ENCODE results near the gene MYZAP.

The MYZAP gene

DNA sequence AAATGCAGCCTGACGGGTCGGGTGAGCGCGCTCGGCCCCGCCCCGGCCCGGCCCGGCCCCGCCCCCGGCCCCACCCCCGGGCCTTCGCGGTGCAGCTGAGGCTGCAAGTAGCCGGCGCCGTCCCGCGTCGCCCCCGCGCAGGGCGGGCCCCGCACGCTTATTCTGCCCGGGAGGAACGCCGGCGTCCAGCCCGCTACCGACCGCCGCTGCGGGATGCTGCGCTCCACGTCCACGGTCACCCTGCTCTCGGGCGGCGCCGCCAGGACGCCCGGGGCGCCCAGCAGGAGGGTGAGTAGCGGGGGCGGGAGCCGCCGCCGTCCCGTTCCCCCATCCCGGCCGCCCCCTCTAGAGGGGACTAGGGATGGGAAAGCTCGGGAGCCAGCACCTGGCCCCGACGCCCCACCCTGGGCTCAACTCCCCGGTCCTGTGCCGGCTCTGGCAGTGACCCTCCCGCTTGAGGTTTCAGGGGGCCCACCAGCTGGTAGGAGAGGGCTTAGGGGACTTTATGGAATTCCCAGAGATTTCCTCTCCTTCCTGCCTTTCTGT is at the start of gene MYZAP:
MYZAP (plus strand) TSS at position 83 of the 546 bp plus-strand sequence; CDS start at position 214, 131 bp downstream.
- peak; percentile 6 for DNase-seq

DNA sequence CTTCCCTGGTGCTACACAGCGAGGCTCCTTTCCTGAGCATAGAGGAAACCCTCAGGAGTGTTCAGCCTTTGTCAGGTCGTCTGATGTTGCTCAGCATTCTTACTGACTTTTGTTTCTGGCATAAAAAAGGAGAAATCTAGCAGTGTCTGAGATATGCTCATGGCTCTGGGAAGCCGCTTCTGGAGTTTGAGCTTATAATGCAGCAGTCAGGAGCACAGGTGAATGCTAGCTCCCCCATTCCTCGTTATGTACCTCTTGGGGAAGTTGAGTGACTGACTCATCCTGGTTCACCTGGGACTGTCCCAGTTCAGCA is 49.2 kb upstream of the MYZAP start:
- no peak for DNase-seq

DNA sequence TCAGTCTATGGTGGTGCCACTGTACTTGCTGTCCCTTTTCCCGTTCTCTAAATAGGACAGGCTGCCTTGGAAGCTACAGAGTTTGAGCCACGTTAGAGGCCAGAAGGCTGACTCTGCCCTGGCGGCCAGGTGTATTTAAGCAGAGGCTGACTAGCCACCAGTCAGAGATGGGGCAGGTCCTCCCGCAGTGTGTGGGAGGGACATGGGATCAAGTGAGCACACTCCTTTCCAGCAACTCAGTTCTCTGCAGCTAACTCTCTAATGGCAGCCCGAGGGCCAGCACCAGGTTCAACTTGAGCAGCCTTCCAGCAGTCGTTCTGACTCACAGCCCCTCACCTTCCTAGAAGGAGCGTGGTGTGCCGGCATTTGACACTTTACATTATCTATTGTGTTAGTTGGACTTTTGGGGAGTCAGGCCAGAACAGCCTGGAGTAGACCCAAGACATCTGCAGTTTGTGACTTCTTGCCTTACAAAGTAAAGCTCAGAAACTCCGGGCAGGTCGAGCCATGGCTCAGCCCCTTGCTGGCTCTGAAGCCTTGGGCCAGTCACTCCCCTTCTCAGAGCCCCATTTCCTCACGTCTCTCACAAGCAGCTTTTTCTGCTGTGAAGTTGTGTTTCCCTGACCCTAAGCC is 46.7 kb upstream of the MYZAP start:
- DNase-seq = no peak

GRCh38 chr15:57545995-57546394 is 45.7 kb upstream of the MYZAP start:
- DNase-seq = no peak

- DNase-seq = no peak
Measured at GRCh38 chr15:57547243-57547755, 44.4 kb upstream of the MYZAP start.

GRCh38 chr15:57548351-57548750 is 43.4 kb upstream of the MYZAP start:
- DNase-seq = no peak

GRCh38 chr15:57548835-57549234 is 42.9 kb upstream of the MYZAP start:
- no peak for DNase-seq

DNA sequence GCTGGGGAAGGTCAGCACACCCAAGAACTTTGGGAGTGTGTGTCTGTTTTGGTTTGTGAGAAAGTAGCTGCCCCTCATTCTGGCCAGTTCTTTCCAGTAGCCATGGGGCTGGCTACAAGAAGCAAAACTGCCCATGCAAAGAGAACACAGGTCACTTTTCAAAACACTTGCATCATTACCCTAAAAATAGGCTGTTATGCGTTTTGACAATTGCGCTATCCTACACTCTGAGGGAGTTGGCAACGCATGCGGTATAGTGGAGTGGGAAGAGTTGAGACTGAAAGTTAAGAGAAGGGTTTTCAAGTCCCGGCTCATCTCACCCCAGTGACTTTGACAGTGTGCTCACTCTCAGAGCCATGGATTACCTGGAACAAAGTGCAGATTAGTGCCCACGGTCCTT is 41.8 kb upstream of the MYZAP start:
- DNase-seq = no peak

- DNase-seq = no peak
Measured at GRCh38 chr15:57550640-57551039, 41.1 kb upstream of the MYZAP start.

GRCh38 chr15:57551715-57552677 is 39.7 kb upstream of the MYZAP start:
- DNase-seq = no peak

DNA sequence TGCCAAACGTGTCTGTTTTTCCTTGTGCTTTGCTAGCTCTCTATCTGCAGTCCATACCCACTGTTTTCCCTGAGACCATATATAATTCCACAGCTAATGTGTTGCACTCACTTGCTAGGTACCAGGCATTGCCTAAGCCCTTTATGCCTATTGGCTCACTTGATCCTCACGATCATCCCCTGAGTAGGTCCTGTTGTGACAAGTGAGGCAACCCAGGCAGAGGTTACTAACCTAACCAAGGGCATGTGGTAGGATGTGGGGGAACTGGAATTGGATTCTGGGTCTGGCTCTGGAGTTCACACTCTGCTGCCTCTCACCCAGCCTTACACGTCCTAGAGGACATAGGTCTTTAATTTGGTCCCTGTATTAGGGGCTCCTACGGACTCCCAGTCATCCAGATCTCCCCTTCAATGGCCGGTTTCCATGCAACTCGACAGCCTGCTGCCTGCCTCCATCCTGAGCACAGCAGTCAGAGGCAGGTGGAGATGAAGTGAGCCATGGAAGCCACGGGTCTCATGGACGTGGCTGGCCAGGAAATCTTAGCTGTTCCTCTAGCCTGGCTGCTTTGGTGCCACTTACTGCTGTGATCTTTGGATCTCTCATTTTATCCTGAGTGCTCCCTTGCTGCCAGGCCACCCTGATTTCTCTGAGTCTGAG is 38.9 kb upstream of the MYZAP start:
- DNase-seq = no peak

GRCh38 chr15:57553526-57553925 is 38.2 kb upstream of the MYZAP start:
- DNase-seq = no peak

- no peak for DNase-seq
Measured at GRCh38 chr15:57554063-57554811, 37.5 kb upstream of the MYZAP start.

- no peak for DNase-seq
Measured at GRCh38 chr15:57554812-57555179, 36.9 kb upstream of the MYZAP start.

GRCh38 chr15:57555270-57555669 is 36.4 kb upstream of the MYZAP start:
- DNase-seq = no peak

- DNase-seq = no peak
Measured at GRCh38 chr15:57556040-57556439, 35.7 kb upstream of the MYZAP start.

DNA sequence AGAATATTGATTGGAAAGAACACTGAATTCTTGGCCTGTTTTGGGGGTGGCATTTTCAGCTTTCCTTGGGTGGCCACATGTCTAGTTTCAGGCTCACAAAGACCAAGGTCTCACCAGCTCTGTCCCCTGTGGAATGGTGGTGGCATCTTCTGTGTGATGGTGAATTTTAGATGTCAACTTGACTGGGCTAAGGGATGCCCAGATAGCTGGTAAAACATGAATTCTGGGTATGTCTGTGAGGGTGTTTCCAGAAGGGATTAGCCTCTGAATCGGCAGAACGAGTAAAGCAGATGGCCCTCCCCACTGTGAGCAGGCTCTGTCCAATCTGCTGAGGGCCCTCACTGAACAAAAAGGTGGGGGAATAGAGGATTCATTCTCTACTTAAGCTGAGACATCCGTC is 34.4 kb upstream of the MYZAP start:
- no peak for DNase-seq

- DNase-seq = no peak
Measured at GRCh38 chr15:57557810-57558209, 33.9 kb upstream of the MYZAP start.

- peak; percentile 76 for DNase-seq
Measured at GRCh38 chr15:57559875-57560274, 31.8 kb upstream of the MYZAP start.

GRCh38 chr15:57561041-57561711 is 30.5 kb upstream of the MYZAP start:
- DNase-seq = peak; percentile 70

DNA sequence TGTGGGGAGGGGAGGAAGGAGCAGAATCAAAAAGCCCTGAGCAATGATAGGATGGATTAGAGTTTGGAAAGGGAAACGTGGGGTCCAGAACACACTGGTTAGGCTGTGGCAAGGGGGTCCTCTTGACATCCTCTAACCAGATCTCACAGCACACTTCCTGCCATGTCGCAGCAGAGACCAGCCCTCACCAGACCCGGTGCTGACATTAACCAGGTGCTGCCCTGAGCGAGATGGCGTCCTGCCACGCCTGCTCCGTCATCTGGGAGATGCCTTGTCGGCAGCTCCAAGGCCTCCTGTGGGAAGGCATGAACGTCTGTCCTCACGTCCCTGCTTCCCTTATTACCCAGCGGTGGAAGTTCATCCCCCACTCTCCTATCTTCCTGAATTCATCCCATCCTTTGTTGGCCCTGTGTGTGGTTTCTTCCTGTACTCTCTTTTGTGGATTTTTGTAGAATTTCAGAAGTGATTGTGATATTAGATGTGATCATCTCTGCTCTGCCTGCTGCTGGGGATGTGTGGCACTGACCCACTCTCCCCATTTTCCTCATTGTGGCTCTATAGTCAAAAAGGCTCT is 29.4 kb upstream of the MYZAP start:
- no peak for DNase-seq

GRCh38 chr15:57563416-57563815 is 28.3 kb upstream of the MYZAP start:
- DNase-seq = no peak
